ENCODE results near the gene C4orf46.

C4orf46 gene

DNA sequence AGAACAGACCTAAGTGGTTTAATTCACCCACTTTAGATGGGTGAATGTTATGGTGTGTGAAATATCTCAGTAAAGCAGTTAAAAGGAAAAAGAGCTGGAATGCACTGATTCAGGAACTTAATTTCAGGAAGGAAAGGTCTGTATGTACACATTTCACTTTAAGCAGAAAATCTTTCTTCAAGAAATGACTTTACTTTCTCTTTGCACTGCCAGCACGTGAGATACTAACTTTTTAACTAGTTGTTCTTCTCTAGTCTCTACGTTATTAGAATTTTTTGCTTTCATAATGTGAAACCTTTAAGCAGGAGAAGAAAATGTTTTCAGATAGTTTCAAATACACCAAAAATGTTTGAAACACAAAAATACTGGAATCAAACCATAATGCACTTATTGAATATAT, 18.8 kb downstream of the C4orf46 start:
- no peak for DNase-seq (ENCODE audit: low spot score)

DNA sequence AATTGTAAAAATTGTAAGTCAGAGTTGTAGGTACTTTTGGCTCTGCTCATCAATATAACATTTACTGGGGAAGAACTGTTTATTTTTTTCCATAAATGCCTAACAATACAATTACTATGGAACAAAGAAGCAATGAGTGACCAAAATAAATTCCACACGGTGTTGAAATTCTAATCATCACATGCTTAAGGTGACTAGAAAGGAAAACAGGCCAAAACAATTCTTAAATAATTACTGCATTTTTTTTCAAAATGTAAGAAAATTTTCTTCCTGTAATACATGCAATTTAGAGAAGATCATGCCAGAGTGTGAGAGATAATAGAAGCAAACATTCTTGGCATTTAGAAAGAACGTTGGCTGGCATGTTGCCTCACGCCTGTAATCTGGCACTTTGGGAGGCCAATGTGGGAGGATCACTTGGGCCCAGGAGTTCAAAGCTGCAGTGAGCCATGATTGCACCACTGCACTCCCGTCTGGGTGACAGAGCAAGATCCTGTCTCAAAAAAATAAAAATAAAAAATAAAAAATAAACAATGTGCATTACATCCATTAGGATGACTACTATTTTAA, 22.5 kb downstream of the C4orf46 start:
- no peak for DNase-seq (ENCODE audit: low spot score)

DNA sequence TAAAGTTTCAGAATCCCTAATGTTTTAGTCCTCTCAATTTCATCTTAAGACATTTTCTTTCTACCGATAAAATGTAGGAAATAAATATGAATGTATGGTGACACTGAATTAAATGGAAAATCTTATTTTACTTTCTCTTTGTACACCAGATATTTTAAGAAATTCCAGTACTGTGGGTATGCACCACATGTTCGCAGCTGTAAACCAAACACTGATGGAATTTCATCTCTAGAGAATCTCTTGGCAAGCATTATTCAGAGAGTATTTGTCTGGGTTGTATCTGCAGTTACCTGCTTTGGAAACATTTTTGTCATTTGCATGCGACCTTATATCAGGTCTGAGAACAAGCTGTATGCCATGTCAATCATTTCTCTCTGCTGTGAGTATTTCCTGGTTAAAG, 26.9 kb downstream of the C4orf46 start:
- DNase-seq (ENCODE audit: low spot score): no peak

- no peak for DNase-seq (ENCODE audit: low spot score)
These were observed 27.3 kb downstream of the C4orf46 start for GRCh38 chr4:158644356-158644755.

DNA sequence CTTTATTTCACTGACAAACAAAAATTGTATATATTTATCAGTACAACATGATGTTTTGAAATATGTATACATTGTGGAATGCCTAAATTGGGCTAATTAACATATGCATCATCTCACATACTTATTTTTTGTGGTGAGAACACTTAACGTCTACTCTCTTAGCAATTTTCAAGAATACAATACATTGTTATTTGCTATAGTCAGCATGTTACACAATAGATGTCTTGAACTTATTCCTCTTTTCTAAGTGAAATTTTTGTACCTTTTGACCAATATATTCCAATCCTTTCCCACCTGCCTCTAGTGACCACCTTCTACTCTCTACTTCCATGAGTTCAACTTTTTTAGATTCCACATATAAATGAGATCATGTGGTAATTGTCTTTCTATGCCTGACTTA, 35.1 kb downstream of the C4orf46 start:
- no peak for DNase-seq (ENCODE audit: low spot score)

DNA sequence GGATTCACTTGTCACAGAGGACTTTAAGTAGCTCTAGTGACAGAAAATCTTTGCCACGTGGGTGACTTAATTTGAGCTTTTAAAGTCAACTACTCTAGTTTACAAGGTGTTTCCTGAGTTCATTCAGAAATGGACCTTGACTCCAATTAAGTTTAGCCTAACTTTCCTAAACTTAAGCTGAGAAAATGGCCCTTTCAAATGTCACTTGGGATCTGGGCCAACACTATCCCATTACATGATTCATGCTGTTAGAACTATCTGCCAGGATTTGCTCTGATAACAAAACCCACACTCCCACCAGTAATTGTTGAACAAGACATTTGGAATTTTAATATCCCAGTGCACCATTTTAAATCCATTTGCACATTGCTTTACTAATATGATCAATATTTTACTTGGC, 40.8 kb downstream of the C4orf46 start:
- DNase-seq (ENCODE audit: low spot score): peak; percentile 25

- DNase-seq (ENCODE audit: low spot score): no peak
These were observed 46.1 kb downstream of the C4orf46 start for GRCh38 chr4:158625544-158625943.

DNA sequence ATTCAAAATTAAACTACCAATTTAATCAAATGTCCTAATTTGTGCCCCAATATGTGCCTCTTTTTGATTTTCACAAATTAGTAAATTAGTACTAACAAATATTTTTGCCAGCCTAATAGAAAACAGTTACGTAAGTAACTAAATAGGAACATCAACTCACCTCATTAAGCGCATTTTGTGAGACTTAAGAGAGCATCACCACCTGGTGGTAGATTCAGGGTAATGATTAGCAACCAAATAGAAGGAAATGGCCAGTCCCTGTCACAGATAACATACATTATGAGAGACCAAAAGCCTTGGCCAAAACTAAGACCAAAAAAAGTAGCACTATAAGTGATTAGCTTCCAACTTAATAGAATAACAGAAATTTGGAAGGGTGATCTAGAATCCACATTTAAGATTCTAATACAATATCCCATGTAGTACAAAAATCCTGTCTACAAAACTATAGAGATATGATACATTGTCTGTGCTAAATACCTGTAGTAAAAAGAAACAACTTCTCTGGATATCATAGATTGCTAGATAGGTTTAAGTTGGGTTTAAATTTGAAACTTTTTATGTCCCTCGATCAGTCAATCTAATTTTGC, 46.7 kb downstream of the C4orf46 start:
- DNase-seq (ENCODE audit: low spot score): no peak

DNA sequence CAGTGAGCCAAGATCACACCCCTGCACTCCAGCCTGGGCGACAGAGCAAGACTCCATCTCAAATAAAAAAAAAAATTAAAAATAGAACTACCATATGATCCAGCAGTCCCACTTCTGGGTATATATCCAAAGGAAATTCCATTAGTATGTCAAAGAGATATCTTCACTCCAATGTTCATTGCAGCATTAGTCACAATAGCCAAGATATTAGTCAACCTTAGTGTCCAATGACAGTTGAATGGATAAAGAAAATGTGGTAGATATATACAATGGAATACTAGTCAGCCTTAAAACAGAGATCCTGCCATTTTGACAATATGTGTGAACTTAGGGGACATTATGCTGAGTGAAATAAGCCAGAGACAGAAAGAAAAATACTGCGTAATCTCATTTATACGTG, 49.4 kb downstream of the C4orf46 start:
- DNase-seq (ENCODE audit: low spot score): no peak

GRCh38 chr4:158621729-158622128, 50.0 kb downstream of the C4orf46 start:
- DNase-seq (ENCODE audit: low spot score): no peak

DNA sequence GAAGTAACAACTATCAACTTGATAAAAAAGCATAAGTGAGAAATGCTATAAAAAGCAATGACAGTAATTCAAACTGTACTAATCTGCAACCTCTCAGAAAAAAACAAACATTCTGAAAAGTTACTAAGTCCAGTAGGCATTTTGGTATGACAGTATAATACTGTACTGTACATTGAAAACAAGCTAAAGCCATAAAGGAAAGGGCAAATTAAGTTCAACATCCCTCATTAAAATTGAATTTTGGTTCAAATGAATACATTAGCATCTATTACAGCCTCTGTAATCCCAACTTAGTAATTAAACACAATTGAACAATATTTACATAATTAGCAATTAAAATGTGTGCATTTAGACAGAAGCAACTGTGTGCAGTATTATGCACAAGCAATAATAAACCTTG, 53.7 kb downstream of the C4orf46 start:
- DNase-seq (ENCODE audit: low spot score): no peak

Data from hepatic stellate cell (primary cell).